ENCODE measurements around the gene TMEM119.

GRCh38 chr12:108585864-108586263, 12.0 kb downstream of the TMEM119 start:
- TF ChIP-seq CTCF (conservative IDR thresholded peaks at IDR 0.05; ENCODE audit: low read depth, low read length) (no peak), EZH2 (IDR thresholded peaks at IDR 0.05; ENCODE audit: borderline replicate concordance, low read depth, low read length, poor library complexity, severe bottlenecking) (no peak)
